Ecto neural progenitor cell (in vitro differentiated cells): ENCODE results near the gene ERGIC2.

Experiments used
- DNase-seq: peaks from one replicate; pipeline ENCODE4 v3.0.0-alpha.2; 2018; ENCODE audit warnings: low spot score

The ERGIC2 gene

GRCh38 chr12:29374913-29375312 is 6.1 kb downstream of the ERGIC2 start:
- DNase-seq, result no peak

DNA sequence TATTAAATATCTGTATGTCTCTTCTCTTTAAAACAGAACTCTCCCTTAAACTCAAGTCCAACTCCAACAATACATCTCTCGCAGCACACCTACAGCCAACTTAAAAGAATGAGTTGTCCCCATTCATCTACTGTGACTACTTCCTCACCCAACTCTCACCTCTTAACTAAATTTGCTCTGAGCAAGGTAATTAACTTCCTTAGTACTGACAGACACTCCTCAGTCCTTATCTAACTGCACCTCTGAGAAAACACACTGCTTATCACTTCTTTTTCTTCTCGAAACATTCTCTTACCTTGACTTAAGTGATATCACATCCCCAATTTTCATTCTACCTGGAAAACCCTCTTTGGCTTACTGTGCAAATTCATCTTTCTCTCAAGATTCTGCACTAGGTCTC is 7.0 kb downstream of the ERGIC2 start:
- DNase-seq, result no peak

GRCh38 chr12:29365091-29365490 is 15.9 kb downstream of the ERGIC2 start:
- no peak for DNase-seq

- no peak for DNase-seq
Measured at GRCh38 chr12:29354954-29355353, 26.0 kb downstream of the ERGIC2 start.

DNA sequence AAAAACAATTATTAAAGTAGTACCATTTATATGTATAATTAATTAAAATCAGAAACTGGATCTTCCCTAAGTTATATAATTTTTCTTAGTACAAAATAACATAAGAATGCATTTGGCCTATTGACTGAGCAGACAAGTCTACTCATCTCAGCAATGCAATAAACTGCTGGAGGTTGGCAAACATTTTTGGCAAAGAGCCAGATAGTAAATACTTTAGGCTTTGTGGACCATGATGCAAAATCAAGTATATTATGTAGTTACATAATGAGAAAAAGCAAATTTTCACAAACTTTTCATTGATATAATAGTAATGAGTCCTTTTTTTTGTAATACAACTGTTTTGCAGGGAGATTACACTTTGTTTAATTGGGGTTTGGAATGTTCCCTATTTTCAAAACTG is 30.9 kb downstream of the ERGIC2 start:
- no peak for DNase-seq

GRCh38 chr12:29346769-29347421 is 34.1 kb downstream of the ERGIC2 start:
- DNase-seq, result no peak

- DNase-seq, result no peak
Measured at GRCh38 chr12:29343022-29343799, 37.8 kb downstream of the ERGIC2 start.

GRCh38 chr12:29337325-29337724 is 43.6 kb downstream of the ERGIC2 start:
- DNase-seq, result no peak

GRCh38 chr12:29334937-29335336 is 46.0 kb downstream of the ERGIC2 start:
- DNase-seq, result no peak

DNA sequence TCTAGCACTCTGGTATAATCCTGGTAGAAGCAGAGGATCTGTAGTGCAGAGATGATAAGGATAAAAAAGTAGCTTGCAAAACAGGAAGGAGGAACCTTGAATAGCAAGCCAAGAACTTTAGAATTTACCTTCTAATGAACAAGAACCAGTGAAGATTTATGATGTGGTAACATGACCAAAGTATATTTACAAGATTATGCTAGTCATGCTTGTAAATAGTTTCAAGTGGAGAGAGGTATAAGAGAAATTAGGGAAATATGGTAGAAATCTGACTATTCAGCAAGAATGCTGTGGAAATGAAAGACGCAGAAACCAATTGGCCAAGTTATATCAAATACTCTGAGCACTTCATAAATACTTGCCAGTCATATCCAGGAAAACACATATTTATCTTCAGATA is 47.8 kb downstream of the ERGIC2 start:
- DNase-seq, result no peak

GRCh38 chr12:29329411-29329810 is 51.6 kb downstream of the ERGIC2 start:
- no peak for DNase-seq

DNA sequence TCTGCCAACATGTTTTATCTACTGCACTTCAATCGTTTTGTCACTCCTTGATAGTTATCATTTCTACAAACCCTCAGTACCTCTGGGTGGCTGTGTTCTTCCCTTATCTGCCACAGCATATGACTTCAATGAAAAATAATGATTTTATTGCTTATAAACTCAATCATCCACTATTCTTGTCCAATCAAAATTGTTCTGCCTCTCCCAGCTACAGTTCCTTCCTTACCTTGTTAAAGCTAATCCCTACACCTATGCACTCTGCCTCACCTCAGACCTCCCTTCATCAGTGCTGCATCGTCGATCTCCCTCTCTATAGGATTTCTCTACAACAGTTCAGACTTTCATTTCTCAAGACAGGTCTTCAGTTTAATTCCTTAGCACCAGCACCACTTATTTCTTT is 58.8 kb downstream of the ERGIC2 start:
- no peak for DNase-seq

DNA sequence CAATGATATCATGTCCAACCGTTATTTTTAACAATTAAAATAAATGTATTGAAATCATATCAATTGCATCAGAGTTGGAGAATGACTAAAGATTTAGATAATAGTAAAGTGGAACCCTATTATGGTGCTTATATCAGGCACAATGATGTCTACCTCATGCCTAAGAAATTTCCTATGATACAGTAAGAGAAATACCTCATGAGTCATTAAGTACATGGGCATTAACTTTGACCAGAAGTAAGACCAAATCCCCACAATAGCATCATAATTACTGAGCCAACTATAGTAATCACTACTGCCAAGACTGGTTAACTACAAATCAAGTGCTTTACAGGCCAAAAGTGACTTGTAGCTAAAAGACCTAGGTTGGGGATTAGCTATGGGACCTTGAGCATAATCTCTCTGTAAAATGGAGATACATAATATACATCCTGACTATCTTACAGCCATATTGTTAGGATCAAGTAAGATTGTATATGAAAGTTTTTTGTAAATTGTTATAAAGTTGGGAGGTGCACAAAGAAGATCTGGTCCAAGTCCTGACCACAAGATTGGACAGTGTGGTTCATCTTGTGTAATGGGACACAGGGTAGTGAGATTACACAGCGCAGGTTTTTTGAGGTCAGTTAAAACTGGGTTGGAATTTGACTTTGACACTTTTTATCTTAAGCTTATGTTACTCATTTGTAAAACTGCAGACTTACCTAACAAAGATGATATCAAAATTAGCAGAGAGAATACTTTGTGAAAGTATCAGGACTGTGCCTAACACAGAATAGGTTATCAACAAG is 60.5 kb downstream of the ERGIC2 start:
- DNase-seq, result no peak

DNA sequence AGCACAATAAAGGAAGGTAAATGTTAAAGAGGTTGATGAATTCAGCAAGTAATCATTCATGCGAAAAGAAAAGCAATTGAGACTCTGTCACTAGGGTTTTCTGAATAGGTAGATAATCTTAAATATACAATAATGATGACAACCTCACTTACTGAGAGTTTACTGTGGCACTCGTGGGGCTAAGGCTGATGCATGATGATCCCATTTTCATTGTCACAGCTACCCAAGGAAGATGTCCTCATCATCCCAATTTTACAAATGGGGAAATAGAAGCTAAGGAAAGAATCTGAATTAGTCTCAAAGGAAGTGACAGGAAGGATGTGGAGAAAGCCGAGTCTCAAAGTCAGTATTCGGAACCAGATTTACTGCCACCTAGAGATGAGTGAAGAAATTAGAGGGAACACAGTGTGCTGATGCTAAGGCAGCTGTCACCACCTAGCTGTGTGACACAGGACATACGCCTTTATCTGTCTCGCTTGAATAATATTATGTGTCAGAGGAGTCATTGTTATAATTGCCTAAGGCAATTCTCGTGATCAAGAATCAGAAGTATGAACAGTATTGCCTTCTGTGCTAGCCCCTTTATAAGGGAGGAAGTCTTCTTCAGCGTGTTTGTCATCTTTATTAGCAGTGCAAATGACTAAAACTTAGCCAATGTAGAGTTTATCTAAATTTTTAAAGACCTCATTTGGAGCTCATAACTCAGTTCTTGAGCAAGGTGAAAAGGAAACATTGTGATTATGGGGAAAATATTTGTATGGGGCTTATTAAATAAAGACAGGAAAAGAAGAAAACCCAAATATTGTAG is 63.2 kb downstream of the ERGIC2 start:
- peak; percentile 47 for DNase-seq

DNA sequence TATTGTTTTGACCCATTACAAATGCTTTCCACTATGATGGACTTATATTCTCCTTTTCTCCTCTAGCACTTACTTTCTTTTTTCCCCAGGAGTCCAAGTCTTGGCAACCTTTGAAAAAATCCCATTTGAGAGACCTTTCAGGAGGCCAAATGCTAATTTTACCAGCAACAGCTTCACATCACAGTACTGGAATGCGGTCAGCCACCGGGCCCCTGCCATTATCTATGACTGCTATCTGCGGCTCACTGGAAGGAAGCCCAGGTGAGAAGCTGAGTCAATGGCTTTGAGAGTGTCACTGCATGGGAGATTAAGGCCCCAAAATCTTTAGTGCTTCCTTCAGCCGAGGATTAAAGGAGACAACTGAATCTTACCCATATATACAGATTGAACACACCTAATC is 64.2 kb downstream of the ERGIC2 start:
- DNase-seq, result no peak

DNA sequence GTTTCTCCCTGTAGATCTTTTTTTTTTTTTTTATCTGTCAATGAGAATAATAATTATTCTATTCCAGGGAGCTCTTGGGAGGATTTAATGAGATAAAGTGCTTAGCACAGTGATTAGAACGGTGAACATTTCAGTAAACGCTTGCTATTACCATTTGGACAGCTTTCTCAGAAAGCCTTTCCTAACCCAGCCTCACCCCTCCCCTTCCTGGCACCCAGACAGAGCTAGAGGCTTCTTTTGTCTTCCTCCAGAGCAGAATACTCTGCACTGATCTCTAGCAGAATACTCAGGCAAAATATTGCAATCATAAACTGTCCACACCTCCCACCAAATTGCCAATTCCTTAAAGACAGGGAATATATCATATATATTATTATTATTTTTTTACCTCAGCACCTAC is 66.6 kb downstream of the ERGIC2 start:
- no peak for DNase-seq

GRCh38 chr12:29310899-29311298 is 70.1 kb downstream of the ERGIC2 start:
- no peak for DNase-seq

DNA sequence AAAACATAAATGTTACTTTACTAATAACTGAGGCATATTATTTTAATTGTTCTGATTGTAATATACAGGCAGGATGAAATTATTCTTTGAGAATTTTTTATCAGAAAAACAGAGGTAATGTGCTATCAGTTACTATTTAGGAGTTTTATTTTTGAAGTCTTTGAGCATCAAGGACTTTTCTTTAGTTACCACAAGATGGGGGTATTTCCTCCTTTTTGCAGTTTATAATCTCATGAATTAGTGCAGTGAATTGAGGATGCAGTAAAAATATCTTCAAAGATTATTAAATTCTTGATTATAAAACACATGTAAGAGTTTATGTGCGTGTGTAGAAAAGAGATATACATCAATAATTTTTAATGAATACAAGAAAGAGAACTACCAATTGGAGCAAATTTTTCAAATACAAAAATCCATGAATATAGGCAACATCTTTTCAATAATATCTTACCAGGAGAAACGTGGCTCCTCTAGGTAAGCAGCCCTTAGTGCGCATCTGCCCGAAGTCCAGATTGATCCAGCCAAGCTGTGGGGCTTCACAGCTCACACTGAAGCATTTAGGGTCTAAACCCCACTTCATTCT is 71.6 kb downstream of the ERGIC2 start:
- DNase-seq, result no peak

- DNase-seq, result no peak
Measured at GRCh38 chr12:29306682-29307081, 74.3 kb downstream of the ERGIC2 start.

DNA sequence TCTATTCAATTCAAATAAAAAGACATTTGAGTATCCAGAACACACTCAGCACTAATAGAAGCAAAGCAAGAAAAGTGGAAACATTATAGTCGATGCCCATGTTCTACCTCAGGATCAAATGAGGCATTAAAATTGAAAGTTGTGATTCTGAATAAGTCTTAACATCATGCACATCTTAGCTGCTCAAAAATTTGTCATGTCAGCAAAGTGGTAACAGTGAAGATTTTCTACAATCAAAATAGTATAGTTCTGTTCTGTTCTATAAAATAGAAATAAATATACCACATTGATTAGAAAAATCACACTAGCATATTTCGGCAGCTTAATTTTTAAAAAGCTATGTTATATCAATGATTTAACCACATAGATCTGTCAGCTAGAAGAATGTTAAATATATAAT is 74.7 kb downstream of the ERGIC2 start:
- no peak for DNase-seq

- DNase-seq, result no peak
Measured at GRCh38 chr12:29304388-29304787, 76.6 kb downstream of the ERGIC2 start.

DNA sequence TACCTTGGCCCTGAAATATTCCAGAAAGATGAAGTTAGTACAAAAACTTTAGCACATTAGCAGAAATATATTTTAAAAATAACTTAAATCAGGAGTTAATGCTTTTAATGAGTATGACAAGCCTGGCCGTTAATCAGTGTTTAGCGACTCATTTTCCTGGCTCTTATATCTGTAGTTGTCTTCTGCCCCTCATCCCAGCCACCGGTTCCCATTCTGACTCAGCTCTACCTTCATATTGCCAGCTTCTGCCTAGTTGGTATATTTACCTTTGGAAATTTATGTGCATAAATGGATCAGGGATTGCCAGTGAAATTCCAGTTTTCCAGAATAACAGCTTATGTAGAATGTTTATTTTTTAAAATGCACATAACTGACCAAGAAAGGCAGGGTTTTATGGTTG is 79.9 kb downstream of the ERGIC2 start:
- no peak for DNase-seq
